Activated CD8-positive, alpha-beta memory T cell treated with anti-CD3 and anti-CD28 coated beads, Interleukin-2, amount 50 U/mL, for 4 hours (primary cell): ENCODE data around the gene CNTNAP2.

ENCODE experiments used
- DNase-seq: peaks from one replicate; pipeline ENCODE4 v3.0.0-alpha.2; 2020

The CNTNAP2 gene

DNA sequence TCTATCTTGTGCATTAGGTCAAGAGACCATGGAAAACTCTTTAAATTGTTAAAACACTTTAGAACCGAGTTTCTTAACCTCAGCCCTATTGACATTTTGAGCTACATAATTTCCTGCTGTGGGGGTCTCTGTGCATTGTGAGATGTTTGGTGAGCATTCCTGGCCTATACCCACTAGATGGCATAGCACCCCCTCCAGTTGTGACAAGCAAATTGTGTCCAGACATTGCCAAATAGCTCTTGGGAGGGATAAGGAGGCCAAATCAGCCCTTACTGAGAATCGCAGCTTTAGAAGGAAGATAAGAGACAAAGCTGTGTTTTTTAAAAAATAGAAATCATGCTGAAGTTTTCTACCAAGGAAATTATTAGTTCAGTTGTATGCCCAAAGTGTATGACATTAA, 1315.5 kb downstream of the CNTNAP2 start:
- DNase-seq, result no peak

DNA sequence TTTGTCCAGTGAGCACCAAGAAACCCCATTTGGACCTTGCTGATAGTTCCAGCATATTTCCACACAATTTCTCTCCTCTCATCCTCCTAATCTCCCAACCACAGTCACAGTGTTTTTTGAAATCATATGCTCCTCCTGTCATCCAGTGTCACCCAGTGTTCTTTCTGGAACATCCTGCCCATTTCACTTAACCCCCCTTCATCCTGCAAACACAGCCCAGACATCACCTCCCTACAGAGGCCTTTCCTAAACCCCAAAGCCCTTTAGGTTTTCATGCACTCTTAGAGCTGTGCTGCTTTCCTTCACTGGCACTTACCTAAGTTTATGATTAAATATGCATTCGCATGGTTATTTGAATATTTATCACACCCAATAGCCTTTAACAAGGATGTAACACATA, 1316.0 kb downstream of the CNTNAP2 start:
- DNase-seq, result no peak

DNA sequence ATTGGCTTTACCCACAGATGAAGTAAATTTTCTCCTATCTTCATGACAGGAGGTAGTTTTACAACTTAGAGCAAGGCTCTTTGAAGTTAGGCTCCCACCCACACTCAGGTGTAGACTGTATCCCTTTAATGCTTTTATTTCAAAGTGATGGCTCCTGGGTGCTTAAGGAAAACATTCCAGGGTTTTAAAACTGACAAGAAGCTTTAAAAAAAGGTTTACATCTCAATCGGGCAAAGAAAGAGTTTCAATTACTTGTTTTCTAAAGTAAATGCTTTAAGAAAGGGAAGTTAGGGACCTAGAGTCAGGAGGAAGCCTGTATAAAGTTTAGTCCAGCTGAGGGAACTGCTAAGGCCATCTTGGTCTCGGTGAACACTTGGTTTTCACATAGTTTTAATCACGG, 1320.1 kb downstream of the CNTNAP2 start:
- no peak for DNase-seq

DNA sequence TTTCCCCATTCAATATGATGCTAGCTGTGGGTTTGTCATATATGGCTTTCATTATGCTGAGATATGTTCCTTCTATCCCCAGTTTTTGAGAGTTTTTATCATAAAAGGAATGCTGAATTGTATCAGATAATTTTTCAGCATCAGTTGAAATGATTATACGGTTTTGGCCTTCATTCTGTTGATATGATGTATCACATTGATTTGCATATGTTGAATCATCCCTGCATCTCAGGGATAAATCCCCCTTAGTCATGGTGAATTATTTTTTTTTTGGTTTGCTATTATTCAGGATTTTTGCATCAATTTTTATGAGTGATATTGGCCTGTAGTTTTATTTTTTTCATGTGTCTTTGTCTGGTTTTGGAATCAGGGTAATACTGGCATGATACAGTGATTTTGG, 1321.6 kb downstream of the CNTNAP2 start:
- no peak for DNase-seq

DNA sequence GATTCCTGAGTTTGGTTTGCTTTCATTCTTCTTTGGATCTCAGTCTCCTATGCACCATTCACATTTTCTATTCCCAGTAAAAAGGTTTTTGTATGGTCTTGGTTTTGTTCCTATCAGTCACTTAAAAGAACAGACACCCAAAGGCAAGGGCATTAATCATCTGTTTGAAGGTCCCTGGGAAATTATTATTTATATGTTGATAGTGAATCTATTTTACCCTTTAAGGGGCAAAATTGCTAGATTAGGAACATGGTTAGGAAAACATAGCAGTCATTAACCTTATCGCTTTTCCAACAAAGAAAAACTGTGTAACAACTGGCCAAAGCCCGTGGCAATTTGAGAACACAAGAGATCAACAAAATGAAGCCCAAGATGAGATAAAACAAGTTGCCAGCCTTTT, 1327.3 kb downstream of the CNTNAP2 start:
- no peak for DNase-seq

GRCh38 chr7:147452816-147453215, 1336.2 kb downstream of the CNTNAP2 start:
- no peak for DNase-seq

DNA sequence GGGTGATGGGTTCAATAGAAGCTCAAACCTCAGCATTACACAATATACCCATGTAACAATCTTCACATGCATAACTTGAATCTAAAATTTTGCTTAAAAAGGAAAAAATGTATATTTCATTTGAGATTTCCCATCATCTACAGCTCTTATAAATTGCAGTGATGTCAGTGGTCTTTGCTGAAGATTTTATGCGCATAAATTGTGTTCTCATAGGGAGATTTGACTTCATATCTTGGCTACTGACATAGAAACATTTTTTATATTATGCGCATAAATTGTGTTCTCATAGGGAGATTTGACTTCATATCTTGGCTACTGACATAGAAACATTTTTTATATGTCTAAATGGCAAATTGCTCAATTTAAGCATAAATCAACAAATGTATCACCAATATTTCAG, 1348.6 kb downstream of the CNTNAP2 start:
- no peak for DNase-seq

DNA sequence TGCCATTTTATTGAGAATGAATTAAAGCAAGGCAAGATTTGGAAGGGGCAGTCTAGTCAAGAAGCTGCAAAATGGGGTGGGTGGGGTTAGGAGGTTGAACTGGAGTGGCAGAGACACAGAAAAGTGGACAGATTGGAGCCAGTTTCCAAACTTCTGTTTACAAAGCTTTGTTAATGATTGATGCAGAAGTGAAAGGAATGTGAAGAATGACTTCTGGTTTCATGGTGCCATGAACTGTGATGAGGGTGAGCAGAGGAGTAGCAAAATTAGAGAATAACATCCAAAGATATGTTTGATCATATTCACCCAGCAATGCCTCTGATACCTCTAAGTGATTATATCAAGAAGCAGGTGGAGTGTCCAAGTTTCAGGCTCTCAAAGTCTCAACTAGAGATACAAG, 1356.0 kb downstream of the CNTNAP2 start:
- no peak for DNase-seq

DNA sequence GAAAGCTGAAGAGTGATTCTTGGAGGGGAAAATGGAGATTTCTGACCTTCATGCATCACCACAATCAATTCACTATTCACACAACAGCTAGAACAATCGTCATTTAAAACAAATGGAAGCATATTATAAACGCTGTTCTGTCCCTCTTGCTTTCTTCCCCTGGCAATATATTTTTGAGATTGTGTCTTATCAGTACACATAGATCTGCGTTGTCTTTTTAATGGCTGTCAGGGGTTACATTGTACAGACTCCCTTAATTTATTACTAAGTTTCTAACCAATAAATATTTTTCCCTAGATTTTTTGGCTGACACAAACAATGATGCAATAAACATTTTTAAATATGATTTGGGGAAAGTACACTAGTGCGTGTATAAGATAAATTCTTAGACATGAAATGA, 1358.3 kb downstream of the CNTNAP2 start:
- no peak for DNase-seq

GRCh38 chr7:147477526-147477925, 1360.9 kb downstream of the CNTNAP2 start:
- no peak for DNase-seq

- DNase-seq, result no peak
Observed at GRCh38 chr7:147478796-147479195, 1362.2 kb downstream of the CNTNAP2 start.

DNA sequence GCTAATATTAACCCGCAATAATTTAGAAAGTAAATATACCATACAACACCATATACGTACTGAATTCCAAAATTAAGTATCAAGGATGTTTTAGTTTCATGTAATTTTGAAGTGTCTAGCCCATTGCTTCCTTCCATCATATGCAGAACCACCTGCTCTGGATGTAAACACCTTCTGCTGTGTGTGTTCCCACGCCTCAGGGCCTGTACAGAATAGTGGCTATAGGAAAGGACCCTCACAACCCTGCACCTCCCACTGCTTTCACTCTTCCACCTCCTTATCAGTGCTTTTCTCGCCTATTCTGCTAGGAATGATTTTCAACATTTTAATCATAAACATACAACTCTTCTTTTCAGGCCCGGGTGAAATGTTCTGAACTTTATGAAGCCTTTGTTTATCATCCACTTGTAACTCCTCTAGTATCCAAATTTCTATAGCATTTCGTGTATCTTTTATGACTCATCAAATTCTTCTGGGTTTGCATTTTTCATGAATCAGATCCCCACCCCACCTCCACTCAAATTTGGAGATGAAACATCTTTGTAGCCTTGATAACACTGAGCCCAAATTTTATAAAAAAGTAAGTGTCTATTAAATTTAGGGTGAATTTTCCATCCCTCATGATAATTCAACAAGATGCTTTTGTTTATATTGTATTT, 1367.2 kb downstream of the CNTNAP2 start:
- DNase-seq, result no peak

DNA sequence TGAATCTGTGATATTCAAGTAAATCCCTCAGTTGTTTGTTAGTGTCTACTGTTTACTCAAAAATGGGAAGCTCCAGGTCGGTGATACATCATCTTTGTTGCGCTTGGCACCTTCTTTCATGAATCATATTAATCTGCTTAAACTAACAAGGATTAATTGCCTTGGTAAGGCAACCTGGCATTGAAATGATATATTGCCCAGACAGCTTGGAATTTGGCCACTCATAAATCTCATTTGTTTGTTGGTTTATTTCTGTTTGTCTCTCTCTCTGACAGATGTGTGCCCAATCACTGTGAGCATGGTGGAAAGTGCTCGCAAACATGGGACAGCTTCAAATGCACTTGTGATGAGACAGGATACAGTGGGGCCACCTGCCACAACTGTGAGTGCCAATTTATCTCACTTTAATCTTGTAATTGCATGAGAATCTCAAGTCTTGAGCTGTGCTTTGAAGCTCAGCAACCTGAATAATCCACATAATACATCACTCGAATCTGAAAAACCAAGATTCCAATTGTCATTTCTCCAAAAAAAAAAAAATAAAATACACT, 1369.1 kb downstream of the CNTNAP2 start:
- no peak for DNase-seq

DNA sequence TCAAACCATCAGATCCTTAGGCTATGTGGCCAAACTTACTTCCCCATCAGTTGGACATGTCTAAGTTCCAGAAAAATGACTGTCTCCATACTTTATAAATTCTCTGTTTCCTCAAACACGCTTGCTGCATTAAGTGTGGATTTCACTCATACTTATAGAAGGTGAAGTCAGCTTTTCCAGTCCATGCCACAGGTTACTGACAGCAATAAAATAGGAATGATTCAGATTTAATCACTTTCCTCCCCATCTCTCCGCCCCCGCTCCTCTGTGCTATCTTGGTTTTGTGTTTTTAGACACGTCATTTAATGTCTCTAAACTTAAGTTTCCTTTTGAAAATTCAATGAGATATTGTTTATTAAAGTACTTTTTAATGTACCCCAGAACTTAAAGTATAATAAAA, 1376.0 kb downstream of the CNTNAP2 start:
- no peak for DNase-seq

GRCh38 chr7:147496209-147496608, 1379.6 kb downstream of the CNTNAP2 start:
- DNase-seq, result no peak

DNA sequence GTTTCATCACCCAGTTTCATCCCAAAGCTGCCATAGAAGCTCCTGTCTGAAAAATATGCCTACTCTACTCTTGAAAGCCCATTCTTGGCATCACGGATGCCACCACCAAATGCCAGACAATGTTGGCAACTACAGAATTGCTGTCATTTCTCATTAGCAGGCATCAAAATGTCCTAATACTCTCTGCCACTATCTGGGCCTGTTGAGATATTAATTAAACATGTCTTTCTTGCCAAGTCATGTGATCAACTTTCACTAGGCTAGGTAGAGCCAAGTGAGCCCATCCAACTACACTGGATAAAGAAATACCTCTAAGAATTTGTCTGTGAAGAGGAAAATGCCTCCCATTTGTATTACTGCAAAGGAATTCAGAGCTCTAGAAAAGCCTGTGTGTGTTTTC, 1380.6 kb downstream of the CNTNAP2 start:
- no peak for DNase-seq

- no peak for DNase-seq
Observed at GRCh38 chr7:147498081-147498480, 1381.5 kb downstream of the CNTNAP2 start.

DNA sequence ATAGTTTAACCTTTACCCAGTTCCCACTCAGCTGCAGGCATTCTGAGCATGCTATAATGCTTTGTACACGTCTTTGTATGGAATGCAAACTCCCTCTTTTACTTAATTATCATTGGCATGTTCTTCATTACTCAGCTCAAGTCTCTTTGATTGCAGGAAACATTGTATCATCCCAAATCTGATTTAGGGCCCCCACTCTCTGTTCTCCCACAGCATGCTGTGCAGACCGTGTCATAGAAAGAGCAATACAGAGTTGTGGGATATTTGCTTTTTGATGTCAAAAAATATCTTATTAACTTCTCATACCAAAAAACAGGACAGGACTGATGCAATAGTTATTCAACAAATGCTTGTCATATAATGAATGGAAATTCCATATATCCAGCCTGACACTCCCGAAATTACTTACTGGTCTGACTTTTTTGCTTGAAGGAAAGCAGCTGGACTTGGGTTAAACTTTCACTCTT, 1392.5 kb downstream of the CNTNAP2 start:
- no peak for DNase-seq

DNA sequence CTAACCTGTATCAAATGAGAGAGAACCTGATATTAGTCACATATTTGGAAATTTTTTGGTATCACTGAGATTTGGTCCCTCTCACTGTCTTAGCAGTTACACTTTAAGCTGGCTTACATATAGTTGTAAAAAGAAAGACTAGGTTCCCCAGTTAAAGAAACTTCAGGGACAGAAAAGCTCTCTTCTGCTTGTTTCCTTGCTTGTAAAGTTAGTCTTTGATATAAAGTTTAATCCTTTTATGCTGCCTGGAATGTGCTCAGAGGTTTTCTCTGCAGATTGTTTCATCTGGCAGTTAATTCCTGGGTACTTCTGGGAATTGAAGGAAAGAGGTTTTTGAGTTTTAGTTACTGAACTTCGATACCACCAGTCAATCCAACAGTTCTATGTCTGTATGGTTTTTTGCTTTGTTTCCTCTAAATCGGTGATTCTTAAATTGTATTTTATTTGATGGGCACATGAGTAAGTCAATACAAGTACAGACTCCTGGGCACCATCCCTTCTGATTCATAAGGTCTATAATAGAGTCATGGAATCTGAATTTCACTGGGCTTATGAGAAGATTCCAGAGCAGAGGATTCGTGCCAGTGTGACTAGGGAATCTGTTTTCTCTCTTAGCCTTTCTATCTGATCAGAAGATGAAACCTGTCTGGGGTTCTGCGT, 1393.1 kb downstream of the CNTNAP2 start:
- no peak for DNase-seq

DNA sequence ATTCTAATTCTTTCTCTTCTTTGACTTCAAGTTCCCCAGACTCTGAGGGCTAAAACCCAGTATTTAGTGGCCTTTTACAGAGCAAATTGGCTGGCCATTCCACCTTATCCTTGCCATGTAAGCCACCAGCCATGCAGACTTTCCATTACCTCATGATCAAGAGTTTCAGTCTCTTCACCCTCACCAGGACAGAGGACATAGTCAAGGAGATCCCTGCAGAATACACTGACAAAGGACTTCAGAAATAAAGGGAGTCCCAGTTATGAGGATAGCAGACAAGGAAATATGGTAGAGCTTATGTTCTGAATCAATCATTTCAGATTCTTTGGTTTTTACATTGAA, 1393.6 kb downstream of the CNTNAP2 start:
- DNase-seq, result no peak

DNA sequence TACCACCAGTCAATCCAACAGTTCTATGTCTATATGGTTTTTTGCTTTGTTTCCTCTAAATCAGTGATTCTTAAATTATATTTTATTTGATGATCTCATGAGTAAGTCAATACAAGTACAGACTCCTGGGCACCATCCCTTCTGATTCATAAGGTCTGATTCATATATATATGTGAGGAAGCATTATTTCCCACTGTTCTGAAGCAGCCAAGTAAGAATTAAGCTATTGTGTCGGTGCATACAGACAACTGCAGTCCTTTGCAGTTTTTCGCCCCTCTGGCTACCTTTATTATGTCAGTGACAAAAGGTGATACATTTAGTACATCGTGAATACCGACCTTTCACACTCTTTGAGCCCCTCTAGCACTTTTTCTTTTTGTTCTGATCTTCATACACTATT, 1394.3 kb downstream of the CNTNAP2 start:
- no peak for DNase-seq

GRCh38 chr7:147513451-147513850, 1396.8 kb downstream of the CNTNAP2 start:
- DNase-seq, result no peak

- no peak for DNase-seq
Observed at GRCh38 chr7:147516391-147516790, 1399.8 kb downstream of the CNTNAP2 start.

GRCh38 chr7:147519062-147519461, 1402.5 kb downstream of the CNTNAP2 start:
- no peak for DNase-seq

- DNase-seq, result no peak
Observed at GRCh38 chr7:147523056-147523455, 1406.5 kb downstream of the CNTNAP2 start.
